Measurements from ENCODE around the gene RGS3. TPM values are rescaled to one million over a fixed set of nuclear protein-coding genes. Genes with fewer than 3 reads are reported as not detected.

The RGS3 gene
- total RNA-seq, 1 donor from 2014 or later, result 278 TPM

DNA sequence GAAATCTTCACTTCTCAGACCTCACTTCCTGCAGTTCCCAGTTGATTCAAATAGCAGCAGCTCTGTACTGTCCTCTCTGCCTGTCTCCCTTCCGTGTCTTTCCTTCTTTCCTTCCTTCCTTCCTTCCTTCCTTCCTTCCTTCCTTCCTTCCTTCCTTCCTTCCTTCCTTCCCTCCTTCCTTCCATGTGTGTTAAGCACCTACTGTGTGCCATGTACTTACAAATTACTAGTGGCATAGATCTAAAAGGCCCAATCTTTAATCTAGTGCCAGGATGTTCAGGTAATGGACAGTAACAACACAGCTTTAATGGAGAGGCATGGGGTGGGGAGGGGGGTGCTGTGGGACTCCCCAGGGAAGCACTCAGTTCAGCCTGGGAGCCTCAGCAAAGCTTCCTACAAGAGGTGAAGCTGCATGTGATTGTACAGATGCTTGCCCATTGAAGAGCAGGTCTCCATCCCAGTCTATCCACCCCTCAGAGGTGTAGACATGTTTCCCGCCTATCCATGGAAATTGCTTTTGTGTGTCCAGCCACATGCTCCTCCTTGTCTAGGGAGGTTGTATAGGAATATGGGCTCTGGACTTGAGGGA is 106.0 kb downstream of the RGS3 start:
- no peak for DNase-seq (ENCODE audit: low read depth, low spot score)

DNA sequence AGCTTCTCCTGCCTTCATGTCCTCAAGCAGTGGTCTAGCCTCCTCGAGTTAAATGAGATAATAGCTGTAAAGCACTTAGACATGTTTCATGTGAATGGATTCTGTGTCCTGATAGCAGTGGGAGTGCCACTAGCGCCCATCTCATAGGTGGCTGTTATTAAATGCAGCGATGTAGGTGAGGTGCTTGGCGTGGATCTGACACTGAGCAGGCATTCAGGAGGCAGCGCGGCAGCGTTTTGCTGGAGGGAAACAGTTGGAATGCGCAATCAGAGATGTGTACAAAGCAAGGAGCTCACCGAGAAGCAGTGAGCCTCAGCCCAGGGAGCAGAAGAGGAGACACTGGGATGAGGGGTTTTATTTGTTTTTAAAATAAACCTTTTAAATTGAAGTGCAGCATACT is 106.6 kb downstream of the RGS3 start:
- DNase-seq (ENCODE audit: low read depth, low spot score), result no peak

DNA sequence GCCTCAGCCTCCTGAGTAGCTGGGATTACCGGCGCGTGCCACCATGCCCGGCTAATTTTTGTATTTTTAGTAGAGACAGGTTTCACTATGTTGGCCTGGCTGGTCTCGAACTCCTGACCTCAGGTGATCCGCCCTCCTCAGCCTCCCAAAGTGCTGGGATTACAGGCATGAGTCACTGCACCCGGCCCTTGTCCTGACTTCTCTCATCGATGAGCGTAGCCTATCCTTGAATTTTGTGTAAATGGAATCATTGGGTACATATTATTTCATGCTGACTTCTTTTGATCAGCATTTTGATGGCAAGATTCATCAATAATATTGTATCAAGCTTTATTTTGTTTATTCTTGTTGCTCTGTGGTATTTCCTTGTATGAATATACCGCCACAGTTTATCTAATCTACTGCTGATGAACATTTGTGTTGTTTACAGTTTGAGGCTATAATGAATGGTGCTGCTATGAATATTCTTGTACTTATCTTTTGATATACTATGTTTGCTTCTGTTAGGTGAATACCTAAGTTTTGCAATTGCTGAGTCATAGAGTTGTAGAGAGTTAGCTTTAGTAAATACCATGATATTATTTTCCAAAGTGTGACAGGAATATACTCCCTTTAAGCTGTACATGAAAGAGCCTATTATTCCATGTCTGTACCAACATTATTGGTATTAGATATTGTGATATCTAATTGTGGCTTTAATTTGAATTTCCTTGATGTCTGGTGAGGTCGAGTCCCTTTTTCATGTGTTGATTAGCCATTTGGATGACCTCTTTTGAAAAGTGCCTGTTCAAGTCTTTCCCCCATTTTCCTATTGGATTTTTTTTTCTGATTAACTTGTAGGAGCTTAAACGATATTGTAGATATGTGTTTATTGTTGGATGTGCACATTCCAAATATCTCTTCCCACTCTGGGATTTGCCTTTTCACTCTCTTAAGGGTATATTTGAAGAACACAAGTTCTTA is 107.5 kb downstream of the RGS3 start:
- DNase-seq (ENCODE audit: low read depth, low spot score), result no peak

DNA sequence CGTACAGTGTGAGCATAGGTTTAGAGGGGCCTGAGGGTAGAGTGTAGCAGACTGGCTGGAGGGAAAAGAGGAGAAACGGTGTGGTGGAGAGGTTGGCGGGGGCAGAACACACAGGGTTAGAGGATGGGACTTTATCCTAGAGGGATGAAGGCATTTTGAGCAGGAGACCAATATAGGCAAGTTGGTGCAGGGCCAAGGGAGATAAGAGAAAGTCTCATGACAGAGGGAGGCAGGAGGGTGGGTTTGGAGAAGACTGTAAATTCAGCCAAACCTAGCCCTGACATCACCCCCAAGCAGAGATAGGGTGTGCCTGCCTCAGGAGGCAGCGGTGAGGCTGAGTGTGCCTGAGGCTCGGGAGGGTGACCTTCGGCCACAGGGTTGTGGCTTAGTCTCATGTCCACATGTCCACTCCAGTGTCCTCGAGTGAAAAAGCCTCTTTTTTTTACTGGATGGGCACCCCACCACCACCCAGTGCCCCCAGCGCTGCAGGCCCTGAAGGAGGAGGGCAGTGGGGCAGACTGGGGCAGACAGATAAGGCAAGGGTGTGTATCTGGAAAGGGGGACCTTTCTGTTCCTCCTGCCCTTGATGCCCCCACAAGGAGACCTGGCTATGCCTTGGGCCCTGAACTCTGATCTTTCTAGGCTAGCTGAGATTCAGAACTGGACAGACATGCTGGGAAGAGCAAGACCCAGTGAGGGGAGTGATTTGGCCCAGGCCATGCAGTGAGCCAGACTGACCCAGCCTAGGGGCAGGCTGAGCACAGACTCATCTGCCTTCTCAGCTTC is 108.7 kb downstream of the RGS3 start:
- no peak for DNase-seq (ENCODE audit: low read depth, low spot score)

DNA sequence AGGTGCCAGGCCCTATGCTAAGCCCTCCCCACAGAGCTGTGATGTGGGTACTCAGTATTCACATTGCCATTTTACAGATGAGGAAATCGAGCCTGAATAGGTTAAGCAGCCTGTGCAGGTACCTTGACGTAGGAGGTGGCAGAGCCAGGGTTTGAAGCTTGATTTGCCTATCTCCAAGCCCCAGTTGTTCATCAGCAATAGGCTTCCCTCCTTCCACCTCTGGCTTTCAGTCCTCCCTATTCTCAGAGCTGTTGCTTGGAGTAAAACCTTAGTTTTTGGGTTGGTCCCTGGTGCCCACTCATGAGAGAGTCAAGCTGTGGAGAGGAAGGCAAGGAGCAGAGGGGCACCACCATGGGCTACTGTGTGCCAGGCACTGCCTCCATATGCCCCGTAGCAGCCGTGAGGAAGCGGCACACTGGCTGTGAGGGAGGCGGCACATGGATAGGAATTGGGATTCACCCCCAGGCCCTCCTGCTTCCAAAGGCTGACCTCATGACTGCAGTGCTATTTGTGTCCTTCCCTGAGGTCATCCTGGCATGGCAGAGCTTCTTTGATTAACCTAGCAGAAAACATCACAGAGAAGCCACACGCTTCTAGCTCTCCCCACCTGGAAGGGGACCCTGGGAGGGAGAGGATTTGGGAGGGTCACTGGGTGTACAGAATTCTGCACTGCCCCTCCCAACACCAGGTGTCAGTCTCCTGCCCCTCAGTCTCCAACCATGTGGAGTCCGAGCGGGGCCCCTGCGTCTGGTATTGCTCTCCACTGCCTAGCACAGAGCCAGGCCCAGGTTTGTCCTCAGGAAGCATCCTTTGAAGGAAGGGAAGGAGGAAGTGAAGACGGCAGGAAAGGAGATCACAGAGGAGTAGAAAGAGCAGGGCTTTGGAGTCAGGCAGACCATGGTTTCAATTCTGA is 109.8 kb downstream of the RGS3 start:
- DNase-seq (ENCODE audit: low read depth, low spot score), result no peak

DNA sequence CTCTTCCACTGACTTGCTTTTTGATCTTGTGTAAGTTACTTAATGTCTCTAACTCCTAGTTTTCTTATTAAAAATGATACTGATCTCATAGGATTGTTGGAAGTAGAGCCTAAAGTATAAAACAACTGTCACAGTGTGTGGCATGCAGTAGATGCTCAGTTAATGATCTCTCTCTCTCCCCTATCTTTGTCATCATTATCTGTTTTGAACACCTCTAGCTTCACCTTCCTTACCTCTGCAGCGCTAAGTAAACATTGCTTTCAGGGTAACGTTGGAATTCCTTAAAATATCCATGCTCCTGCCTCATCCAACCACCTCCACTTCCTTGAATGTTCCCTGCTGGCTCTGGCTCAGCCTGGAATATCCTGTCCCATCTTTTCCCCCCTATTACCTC is 110.4 kb downstream of the RGS3 start:
- DNase-seq (ENCODE audit: low read depth, low spot score), result no peak

DNA sequence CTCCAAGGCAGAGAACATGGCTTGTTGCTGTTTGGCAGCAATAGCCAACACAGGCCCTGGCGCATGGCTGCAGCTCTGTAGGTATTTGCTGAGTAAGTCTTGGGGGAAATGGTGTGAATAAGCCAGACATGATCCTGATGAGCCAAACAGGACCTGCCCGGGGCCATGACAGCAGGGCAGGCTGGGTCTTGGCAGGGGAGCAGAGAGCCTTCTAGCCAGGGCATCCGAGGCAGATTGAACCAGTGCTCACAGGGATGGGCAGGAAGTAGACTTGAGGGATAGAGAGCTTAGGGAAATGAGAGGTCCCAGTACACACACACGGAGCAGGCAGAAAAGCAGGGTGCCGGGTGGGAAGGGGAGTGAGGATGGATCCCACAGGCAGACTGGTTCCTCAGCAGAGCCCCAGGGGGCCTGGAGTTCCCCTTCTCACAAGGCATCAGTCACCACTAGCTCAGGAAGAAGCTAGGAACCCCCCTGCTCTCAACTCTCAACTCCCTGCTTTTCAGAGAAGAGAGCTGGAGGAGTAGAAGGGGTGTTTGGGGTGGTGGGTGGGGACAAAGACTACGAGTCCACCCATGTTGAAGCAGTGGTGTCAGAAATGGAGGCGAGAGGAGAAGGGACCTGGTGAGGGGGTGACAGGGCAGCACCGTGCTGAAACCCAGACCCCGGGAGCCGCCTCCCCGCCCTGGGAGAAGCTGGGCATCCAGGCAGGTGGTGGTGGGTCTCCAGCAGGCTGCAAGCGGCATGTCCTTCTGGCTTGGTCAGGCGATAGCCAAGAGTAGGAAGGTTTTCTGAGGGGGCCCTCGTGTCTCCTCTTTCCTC is 111.1 kb downstream of the RGS3 start:
- DNase-seq (ENCODE audit: low read depth, low spot score), result no peak

DNA sequence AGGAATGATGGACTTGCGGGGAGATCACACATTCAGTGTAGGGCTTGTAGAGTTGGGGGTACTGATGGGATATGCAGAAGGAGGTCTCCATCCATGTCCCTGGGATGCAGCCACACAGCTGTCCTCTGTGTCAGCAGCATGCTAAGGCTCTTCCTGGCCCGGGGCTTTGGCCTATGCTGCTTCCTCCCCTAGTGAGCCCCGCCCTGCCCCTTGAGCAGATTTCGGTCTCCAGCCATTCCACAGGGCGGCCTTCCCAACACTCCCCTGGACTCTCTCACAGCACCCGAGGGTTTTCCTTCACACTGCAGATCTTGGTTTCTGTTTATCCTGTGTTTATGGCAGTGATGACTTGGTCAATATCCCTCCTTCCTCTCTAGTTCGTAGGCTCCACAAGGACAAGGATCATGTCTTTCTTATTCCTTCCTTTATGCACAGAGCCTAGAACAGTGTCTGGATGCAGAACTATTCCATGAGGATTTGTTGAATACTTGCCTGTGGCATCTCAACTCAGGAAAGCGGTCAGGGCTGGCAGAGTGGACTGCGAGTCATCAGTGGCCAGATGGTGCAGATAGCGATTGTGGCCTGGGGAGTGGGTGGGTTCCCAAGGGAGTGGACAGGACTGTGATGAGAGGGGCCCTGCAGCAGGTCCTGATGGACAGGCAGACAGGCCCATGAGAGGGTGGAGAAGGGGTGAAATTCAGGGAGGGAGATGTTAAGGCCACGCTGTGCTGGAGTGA is 114.2 kb downstream of the RGS3 start:
- DNase-seq (ENCODE audit: low read depth, low spot score), result no peak

DNA sequence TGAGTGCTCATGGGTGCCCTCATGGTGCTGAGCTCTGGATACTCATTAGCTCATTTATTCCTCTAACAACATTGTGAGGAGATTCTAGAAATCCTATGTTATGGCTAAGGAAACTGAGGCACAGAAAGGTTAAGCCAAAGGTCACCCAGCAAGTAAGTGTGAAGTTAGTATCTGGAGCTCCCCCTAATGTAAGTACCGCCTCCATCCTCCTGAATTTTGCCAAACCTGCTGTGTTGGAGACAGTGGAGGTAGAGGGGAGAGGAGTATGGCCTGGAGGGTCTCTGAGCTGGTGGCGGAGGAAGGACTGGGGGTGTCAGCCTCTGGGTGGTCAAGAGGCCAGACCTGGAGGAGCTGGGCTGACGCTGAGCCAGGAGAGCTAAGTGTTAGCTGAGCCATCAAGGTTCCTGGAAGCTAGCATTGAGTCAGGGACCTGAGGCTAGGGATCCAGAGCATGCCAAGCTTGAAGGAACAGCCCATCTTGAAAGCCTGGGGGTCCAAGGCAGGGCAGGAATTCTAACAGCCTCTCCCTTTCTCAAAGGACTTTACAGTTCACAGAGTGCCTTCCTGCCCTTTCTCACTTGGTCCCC is 114.8 kb downstream of the RGS3 start:
- no peak for DNase-seq (ENCODE audit: low read depth, low spot score)

DNA sequence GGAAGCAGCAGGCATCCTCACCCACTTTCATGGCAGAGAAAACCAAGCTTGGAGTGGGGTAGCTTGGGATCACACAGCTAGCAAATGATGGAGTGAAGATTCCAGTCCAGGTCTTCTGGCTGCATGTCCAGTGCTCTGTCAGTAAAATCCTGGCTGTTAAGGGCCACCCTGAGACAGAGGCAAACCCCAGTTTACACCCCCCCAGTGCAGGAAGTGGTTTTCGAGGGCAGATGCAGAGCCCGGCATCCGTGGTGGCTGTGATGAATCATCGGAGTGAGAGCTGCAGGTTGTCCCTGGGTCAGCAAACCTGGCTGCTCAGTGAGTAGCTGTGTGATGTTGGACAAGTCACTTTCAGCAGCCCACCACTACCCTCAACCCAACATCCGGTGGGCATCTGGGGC is 115.4 kb downstream of the RGS3 start:
- no peak for DNase-seq (ENCODE audit: low read depth, low spot score)

DNA sequence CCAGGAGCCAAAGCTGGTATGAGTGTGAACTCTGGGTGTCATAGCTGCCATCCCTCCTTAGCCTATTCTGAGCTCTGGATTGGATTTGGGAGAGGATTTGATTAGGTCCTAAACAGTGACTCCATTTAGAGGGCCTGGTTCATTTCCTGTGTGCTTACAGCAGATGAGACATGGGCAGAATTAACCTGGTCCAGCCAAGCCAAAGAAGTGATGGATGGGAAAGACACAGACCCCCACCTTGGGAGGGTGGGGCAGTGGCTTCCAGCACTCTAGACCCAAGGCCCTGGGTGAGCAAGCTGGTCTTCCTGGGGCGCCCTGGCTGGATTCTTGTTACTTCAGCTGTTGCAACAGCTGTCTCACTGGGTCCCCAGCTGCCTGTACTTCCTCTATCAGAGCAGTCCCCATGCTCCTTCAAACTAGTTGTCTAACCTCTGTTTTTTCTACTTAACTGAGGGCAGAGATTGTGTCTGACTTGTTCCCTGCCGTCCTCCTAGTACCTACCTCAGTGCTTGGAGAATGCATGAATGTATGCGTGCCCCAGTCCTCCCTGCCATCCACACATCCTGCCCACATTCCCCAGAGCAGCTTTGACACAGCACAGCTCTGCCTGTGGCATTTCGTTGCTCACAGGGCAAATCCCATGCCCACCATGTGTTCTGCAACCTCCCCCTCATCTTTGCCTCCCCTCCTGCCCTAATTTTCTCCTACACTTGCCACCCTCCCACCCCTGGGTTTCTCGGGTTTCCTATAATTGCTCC is 115.9 kb downstream of the RGS3 start:
- DNase-seq (ENCODE audit: low read depth, low spot score), result no peak

DNA sequence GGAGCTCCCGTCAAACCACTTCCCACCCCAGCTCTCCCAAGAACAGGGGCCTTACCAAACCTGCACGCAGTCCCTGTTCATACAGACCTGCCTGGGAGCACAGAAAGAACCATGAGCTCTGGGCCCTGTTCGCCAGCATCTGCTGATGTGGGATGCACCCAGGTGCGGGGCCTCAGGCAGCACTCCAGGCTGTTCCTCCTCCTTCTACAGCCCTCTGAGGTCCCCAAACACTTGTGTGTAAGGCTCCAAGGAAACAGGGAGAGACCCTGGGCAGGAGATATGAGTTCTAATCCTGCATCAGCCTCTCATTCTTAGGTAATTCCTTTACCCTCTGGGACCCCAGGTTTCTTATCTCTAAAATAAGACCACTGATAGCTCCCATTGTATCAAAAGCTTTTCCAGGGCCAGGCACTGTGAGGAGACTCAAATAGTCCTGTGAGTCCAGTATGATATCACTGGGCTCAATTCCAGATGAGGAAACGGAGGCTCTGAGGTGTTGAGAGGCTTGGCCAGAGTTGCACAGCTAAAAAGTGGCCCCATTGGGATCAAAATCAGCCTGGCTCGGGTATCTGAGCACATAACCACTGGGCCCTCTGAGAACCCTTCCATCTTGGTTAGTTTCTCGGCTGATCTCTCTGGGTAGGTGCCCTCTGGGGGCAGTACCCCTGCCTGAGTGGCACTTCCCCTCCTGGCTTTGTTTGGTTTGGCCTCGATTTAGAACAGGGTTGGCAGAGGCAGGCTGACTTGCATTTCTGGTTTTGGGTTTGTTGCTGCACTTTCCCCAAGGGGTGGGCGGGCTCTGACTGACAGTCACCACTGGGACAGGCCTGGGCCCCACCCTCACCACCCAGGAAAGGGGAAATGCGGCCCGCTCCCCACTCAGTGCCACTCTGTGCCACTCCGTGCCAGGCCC is 116.8 kb downstream of the RGS3 start:
- no peak for DNase-seq (ENCODE audit: low read depth, low spot score)

DNA sequence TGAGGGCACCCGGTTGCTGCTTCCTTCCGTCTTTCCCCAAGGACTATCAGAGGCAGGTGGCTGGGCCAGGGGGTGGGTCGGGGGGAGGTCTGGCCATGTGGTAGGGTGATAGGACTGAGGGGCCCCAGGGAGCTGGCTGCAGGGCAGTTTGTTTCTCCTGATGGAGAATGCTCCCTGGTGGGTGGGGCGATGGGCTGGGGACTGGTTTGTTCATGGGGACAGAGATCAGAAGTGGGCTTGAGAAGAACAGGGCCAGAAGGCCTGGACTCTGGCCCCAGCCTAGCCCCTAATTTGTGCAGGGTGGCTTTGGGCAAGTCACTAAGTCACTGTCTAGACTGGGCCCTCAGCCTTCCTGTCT is 117.4 kb downstream of the RGS3 start:
- DNase-seq (ENCODE audit: low read depth, low spot score), result no peak

DNA sequence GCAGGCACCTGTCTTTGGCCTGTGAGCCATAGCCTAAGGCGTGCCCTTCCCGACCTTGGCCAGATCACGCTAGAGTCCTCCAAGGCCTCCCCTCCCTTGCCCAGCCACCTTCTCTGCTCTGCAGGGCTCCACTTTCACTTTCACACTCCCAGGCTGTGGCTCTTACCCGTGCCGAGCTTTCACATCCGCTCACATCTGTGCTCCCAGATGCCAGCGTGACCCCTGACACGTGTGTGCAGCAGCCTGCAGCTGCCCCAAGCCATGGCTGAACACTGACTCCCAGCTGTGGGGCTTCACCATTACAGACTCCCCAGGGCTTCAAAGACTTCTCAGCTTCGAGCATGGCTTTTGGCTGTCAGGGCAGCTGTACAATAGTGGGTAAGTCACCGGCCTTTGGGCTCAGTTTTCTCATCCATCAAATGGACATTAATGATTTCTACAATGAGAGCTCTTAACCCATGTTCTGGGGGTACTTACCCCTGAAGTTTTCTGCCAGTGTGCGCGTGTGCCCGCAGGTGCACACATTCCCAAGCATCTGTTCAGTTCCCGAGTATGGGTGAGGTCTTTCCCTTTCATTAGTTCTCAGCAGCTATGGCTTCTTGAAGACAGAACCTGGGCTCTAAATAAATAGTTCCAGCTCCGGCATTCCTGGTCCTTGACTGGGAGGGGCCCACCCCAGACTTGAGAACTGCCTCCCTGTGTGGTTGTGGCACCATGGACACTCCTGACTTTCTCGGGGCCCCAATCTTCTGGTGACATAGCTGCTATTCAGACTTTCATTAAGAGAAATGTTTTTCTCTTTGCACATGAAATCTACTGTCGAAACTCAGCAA is 118.6 kb downstream of the RGS3 start:
- no peak for DNase-seq (ENCODE audit: low read depth, low spot score)

DNA sequence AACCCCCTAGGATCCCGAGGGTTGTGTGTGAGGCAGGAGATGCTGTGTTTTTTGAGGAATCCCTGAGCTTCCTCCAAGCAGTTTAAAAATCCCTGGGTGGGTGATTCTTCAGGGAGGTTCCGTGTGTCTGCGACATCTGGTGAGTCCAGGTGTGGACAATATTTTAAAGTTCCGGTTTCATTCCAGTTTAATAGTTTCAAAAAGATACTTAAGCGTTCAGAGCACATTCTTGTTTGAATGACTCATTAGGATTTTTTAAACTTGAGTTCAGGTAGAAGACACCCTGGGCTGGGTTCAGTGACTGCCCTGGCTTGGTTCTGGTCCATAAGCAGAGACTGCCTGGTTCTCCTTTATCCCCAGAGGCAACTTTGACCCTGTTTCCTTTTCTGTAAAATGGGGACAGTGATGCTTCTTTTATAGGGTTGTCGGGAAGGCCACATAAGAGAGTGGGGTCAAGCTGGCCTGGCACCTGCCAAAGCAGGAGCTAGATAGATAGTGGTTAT is 119.2 kb downstream of the RGS3 start:
- DNase-seq (ENCODE audit: low read depth, low spot score), result no peak
